Measurements from ENCODE around the gene CFC1B.
"Not testable (repeated sequence)": the region's sequence is repeated elsewhere in the genome, so short reads cannot be mapped to it uniquely, and the experiment has no call there.

CFC1B gene

GRCh38 chr2:130520992-130521391 is at the start of gene CFC1B:
Gene CFC1B, plus strand, starts transcription at chr2:130521222. Its CDS starts 263 bp downstream, at chr2:130521485.
- DNase-seq = not testable (repeated sequence)

- not testable (repeated sequence) for DNase-seq
Measured at GRCh38 chr2:130491073-130491472, 29.9 kb upstream of the CFC1B start.

DNA sequence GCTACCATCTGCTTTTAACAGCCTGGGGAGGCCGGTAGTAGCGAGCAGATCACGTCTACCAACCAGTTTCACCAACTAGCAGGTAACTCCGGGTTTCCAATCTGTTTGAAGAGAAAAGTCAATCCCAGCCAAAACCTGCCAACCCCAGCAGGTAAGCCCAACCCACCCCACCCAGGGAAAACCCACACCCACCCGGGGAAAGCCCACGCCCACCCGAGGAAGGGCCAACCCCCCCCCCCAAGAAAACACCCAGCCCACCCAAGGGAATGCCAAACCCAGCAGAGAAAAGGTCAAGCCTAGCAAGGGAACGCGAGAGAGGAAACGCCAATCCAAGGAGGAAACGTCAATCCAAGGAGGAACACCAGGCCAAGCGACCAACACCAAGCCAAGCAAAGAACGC is 11.8 kb upstream of the CFC1B start, which contains the start of gene POTEI:
POTEI (minus strand) TSS at position 101 of the 400 bp plus-strand sequence; CDS start at position 8, 93 bp downstream.
- DNase-seq = not testable (repeated sequence)

DNA sequence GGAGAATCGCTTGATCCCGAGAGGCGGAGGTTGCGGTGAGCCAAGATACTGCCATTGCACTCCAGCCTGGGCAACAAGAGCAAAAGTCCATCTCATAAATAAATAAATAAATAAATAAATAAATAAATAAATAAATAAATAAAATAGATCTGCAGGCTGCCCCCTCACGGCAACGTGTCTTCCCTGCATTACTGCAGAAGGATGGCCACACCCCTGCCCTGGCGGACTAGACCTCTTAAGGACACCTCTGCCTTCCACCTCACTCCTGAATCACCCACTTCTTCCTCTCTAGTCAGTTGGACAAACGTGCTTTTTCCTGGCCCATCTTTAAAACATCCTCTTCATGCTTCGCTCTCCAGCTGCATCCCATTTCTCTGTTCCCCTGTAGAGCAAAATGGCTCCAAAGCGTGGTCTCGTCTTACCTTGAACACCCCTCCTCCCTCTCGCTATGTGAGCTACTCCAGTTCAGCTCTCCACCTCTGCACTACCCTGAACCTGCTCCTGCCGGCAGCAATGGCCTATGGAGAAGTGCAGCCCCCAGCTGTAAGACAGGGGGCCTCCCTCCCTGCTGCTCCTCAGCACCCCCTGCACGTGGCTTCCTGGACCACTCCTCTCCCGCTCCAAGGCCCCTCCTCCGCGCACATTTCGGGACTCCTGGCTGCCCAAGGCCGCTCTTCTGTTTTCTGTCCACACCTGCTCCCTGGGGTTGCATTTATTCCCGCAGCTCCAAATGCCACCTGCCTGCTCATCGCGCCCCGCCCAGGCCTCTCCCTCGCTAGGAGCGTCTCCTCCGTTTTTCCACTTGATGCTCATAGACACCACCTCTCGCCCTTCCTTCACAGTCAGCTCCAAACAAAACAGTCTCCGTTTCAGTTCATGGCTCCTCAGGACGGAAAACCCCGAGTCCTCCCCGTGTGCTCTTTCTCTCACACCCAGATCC is 9.9 kb upstream of the CFC1B start:
- DNase-seq = not testable (repeated sequence)

- DNase-seq = not testable (repeated sequence)
Measured at GRCh38 chr2:130511747-130512451, 9.1 kb upstream of the CFC1B start.

DNA sequence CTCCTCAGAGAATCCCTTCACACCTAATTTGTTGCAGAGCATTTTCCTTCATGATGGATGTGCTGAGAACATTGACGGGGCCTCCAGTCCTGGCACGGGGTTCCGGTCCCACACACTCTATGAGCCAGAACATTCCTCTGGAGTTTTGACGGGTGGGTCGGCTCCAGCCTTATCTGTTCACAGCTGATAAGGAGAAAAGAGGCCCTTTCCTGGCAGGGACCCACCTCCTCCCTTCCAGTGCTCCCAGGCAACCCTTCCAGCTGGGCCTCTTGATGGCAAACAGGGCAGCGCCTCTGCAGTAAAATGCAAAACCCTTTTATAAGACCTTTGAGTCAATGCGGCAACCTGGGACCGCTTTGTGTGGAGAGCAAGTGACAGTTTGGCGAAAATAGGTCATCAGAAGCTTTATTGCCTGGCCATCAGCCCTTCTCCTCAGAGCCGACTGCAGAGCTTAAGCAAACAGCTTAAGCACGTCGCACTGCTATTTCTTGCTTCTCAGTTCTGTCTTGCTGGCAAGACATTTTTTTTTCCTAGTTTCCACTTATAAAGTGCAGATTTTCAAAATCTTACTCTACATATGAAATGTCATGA is 2.4 kb upstream of the CFC1B start:
- not testable (repeated sequence) for DNase-seq

DNA sequence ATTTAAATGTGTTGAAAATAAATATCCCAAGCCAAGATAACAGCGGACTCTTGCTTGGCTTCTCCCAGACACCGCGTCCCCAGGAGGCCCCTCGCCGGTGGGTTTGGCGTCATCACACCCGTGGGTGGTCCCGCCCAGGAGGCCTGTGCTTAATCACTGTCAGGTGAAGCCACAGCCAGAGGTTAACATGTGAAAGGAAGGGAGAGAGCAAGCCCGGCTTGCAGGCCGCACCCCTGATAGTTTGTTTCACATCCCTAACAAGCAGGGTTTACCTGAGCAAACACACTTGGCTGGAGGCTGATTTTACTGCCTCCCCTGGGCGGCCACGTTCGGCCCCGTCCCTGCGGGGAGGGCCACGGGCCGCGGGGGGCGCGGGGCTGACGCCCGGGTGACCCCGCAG is 1.4 kb downstream of the CFC1B start:
- not testable (repeated sequence) for DNase-seq

DNA sequence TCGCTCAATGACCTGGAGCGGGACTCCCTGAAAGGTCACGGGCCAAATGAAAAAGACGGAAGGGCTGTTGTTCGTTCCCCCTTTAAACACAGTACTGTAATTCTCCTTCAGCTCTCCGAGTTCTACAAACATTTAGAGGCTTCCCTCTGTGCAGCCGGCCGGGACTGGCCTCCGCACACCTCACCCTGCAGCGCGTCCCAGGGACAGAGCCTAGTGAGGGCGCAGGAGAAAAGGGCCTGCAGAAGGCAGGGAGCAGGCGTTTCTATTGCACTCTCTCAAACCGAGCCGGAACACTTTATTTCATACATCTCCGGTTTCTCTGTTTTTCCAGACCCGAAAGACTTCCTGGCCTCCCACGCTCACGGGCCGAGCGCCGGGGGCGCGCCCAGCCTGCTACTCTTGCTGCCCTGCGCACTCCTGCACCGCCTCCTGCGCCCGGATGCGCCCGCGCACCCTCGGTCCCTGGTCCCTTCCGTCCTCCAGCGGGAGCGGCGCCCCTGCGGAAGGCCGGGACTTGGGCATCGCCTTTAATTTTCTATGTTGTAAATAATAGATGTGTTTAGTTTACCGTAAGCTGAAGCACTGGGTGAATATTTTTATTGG is 6.4 kb downstream of the CFC1B start:
- not testable (repeated sequence) for DNase-seq

- DNase-seq = not testable (repeated sequence)
Measured at GRCh38 chr2:130529545-130529944, 8.5 kb downstream of the CFC1B start.

GRCh38 chr2:130530212-130530611 is 9.2 kb downstream of the CFC1B start:
- DNase-seq = not testable (repeated sequence)

DNA sequence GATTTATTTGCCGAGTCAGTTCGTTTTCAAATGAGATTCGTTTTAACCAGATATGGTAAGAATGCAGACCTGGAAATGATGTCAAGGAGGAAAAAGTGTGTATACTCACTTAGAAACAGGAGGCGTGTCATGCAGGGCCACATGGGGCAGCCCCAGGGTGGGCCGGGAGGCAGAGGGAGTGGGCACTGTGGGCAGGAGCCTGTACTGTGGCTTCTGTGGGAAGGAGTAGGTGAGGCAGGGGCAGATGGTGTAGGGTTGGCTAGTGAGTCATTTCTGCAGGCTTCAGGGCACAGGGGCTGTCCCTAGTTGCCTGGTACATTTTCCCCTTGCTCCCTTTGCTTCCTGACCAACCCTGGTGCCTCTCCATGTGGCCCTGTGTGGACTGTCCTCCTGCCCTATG is 10.2 kb downstream of the CFC1B start:
- not testable (repeated sequence) for DNase-seq

DNA sequence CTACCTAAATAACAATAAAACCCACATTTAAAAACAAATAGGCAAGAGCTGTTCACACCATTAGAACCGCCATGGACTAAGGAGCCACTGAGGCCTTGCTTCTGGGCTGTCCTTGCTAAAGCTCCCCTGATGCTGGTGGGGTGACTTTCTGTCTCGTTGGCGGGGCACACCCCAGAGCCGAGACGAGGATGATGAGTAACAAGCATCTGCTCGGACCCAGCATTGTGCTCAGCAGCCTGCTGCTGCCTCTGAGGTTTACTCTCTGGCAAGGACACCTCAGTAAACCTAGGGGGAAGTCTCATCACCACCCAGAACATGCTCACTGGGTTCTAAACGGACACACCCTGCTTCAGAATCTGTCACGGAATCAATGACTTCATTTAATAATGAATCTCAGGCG is 10.7 kb downstream of the CFC1B start:
- DNase-seq = not testable (repeated sequence)

GRCh38 chr2:130536654-130537053 is 15.6 kb downstream of the CFC1B start:
- not testable (repeated sequence) for DNase-seq

DNA sequence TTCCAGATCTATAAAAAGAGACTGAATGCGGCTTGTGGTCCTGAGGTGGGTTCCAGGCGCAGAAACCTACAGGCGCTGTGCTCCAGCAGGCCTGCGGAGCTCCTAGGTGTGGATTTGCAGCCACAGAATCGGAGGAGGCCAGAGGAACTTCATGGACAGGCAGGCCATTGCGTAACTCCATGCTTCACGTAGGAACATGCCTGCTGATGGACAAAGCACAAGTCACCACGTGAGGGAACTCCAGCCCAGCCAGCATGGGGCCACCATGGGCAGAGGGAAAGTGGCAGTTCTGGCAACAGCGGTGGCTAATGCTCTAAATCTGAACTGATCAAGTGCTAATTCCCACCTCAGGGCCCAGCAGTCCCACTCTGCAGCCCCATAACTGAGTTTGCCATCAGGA is 17.2 kb downstream of the CFC1B start:
- not testable (repeated sequence) for DNase-seq

GRCh38 chr2:130542789-130543188 is 21.8 kb downstream of the CFC1B start:
- not testable (repeated sequence) for DNase-seq

DNA sequence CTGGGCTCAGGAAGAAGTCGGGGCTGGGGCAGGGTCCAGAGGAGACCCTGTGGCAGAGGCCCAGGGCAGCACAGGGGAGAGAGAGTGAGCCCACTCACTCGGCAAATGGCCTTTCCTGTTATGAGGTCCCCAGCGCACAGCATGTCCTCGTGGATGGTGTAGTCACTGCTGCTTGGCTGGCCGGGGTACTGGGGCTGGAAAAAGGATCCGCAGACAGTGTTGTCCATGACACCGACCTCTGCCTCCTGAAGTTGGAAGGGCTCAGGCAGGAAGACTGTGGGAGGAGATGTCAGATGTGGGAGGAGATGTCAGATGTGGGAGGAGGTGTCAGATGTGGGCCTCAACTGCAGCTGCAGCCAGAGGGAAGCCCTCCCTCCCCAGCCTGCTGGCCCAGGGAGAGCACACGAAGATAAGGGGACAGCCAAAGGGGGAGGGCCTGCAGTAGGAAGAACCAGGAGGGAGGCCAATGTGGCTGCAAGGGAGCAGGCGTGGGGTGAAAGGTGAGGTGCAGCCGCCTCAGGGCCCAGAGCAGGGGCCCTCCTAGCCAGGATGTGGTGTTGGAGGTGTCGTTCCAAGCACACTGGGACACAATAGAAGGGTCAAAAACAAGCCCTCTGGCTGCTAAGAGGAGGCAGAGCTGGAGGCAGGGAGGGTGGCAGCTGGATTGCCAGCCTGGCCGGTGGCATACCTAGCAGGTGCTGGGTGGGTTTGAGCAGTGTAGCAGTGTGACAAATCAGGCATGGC is 22.9 kb downstream of the CFC1B start:
- DNase-seq = not testable (repeated sequence)

- DNase-seq = not testable (repeated sequence)
Measured at GRCh38 chr2:130544978-130545377, 24.0 kb downstream of the CFC1B start.

- not testable (repeated sequence) for DNase-seq
Measured at GRCh38 chr2:130548418-130548817, 27.4 kb downstream of the CFC1B start.

- not testable (repeated sequence) for DNase-seq
Measured at GRCh38 chr2:130549475-130549874, 28.5 kb downstream of the CFC1B start.

GRCh38 chr2:130554178-130554577 is 33.2 kb downstream of the CFC1B start:
- not testable (repeated sequence) for DNase-seq

DNA sequence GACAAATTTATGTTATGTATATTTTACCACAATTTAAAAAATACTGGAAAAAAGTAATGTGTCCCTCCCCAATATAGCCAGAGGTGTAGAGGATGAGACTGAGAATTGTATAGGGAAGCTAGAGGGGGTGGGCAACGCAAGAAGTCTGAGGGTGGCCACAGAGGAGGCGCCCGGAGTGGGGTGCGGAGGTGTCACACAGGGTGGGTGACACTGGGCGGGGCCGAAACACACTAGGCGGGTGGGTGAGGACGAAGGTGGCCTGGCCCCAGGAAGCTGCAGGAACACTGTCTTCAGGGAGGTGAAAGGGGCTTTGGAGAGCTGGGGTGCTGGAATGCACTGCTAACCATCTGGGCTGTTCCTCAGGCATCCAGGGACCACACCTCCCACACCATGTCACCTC is 35.4 kb downstream of the CFC1B start:
- not testable (repeated sequence) for DNase-seq

- not testable (repeated sequence) for DNase-seq
Measured at GRCh38 chr2:130566165-130566564, 45.1 kb downstream of the CFC1B start.

All from stimulated activated CD8-positive, alpha-beta memory T cell treated with anti-CD3 and anti-CD28 coated beads, Interleukin-4, amount 100 ng/mL, for 48 hours (primary cell).